Mammary epithelial cell (primary cell): Measurements from ENCODE around the gene SMAD5.

Experiments used
- EZH2 ChIP-seq: IDR thresholded peaks from 2 replicates; pipeline ENCODE4 v1.6.1; 2012; ENCODE audit warnings: low read length, inconsistent platforms, borderline replicate concordance
- TF ChIP-seq, protein P1 (sequence below), 2 donors: IDR thresholded peaks in 1 of 2; conservative IDR thresholded peaks in 1 of 2; 2 replicates each; pipeline ENCODE4 v1.5.1; 2011 to 2012; ENCODE audit warnings: inconsistent platforms in 2 of 2, low read length in 2 of 2, mild to moderate bottlenecking in 2 of 2, control low read depth in 1 of 2, low read depth in 1 of 2; ENCODE audit not compliant: insufficient read depth in 1 of 2; ENCODE audit errors: extremely low read depth in 1 of 2

- TF ChIP-seq EZH2, result no peak
- TF ChIP-seq, protein P1, sequence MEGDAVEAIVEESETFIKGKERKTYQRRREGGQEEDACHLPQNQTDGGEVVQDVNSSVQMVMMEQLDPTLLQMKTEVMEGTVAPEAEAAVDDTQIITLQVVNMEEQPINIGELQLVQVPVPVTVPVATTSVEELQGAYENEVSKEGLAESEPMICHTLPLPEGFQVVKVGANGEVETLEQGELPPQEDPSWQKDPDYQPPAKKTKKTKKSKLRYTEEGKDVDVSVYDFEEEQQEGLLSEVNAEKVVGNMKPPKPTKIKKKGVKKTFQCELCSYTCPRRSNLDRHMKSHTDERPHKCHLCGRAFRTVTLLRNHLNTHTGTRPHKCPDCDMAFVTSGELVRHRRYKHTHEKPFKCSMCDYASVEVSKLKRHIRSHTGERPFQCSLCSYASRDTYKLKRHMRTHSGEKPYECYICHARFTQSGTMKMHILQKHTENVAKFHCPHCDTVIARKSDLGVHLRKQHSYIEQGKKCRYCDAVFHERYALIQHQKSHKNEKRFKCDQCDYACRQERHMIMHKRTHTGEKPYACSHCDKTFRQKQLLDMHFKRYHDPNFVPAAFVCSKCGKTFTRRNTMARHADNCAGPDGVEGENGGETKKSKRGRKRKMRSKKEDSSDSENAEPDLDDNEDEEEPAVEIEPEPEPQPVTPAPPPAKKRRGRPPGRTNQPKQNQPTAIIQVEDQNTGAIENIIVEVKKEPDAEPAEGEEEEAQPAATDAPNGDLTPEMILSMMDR (conservative IDR thresholded peaks at IDR 0.05 in 1 of 2, IDR thresholded peaks at IDR 0.05 in 1 of 2; ENCODE audit: extremely low read depth in 1 of 2, insufficient read depth in 1 of 2, low read depth in 1 of 2, low read length in 2 of 2), result no peak
These were observed 34.3 kb downstream of the SMAD5 start for GRCh38 chr5:136166909-136167308.
